VCaP (cell line): Measurements from ENCODE around the gene TUBGCP6.

Experiments
- H3K27ac ChIP-seq: fragments of 450-650 bp; 2 replicates; pipeline ENCODE4 v1.5.1; 2017
- CTCF ChIP-seq: fragments of 450-650 bp; conservative IDR thresholded peaks from 2 replicates; pipeline ENCODE4 v1.5.1; 2017; ENCODE audit warnings: mild to moderate bottlenecking, moderate library complexity

The TUBGCP6 gene

DNA sequence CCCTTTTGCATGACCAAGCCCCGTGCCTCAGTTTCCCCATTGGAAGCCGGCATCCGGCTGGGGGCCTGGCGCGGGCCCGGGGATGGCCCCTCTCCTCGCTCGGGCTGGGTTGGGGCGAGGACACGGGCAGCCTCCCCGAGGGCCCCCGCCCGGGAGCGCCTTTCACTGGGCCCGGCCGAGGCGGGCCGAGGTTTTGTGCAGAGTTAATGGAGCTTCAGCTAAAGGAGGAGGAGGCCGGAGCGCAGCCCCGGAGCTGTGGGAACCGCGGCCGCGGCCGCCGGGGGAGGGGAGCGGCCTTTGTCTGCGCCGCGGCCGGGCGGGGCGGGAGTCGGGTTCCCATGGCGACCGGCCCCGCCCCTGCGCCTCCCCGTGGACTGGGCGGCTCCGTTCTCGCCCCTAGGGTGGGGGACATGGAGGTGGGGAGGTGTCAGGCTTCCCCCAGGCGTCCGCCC lies 26.7 kb upstream of the TUBGCP6 start:
- H3K27ac ChIP-seq, result peak overlapping the region; percentile 85
- TF ChIP-seq CTCF, result no peak

GRCh38 chr22:50270666-50271394 lies 26.0 kb upstream of the TUBGCP6 start:
- H3K27ac ChIP-seq, result peak overlapping the region; percentile 85
- TF ChIP-seq CTCF, result no peak

DNA sequence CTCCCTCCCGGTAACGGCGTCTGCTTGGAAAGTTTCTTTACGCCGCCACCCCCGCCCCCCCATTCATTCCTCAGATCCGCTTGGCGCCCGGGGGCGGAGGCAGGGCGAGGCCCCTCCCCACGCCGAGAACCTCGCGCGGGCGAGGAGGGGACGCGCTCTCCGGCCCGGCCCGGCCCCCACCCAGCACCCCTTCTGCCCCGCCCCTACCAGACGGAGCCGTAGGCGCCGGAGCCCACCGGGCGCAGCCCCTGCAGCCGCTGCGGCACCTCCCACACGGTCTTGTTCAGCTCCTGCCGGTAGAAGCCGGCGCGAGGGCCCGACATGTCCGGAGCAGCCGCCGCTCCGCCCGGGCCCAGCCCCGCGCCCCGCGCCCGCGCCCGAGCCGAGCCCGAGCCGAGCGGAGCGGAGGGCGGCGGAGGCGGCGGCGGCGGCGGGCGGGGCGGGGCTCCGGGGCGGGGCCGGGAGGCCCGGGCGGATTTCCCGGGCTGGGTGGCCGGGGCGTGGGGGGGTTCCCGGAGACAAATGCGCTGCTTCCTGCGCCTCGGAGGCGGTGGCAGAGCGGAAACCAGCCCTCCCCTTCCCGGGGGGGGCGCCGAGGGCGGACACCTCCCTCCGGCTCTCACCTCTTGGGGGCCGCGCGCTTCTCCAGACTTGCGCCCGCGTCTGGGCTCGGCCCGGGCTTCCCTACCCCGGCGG lies 25.3 kb upstream of the TUBGCP6 start, which contains the start of gene MAPK11:
Gene MAPK11, minus strand, starts transcription at position 411 of the 696 bp plus-strand sequence. Its CDS starts 88 bp downstream, at position 323.
- TF ChIP-seq CTCF, result no peak
- peak within 1 kb of the TSS; percentile 85 for H3K27ac ChIP-seq

DNA sequence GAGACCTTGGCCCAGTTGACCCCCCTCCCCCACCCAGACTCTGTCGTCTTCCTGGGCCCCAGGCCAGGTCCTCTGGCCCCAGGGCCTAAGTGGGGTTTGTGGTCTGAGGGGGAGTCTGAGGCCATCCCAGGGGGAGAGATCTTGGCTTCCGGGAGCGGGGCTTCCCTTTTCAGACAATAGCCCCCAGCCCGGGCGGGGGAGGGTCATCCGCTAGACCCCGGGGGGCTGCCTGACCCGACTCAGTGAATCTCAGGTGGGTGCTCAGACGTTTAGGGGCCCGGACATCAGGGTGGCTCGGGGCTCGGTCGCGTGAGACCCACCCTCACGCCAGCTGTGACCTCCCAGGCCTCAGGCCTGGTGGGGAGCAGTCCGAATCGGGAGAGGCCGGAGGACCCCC lies 24.7 kb upstream of the TUBGCP6 start:
- peak overlapping the region; percentile 85 for H3K27ac ChIP-seq
- no peak for TF ChIP-seq CTCF

- peak overlapping the region; percentile 85 for H3K27ac ChIP-seq
Observed at GRCh38 chr22:50268655-50269113, 23.9 kb upstream of the TUBGCP6 start.

GRCh38 chr22:50267591-50268390 lies 23.0 kb upstream of the TUBGCP6 start:
- H3K27ac ChIP-seq, result peak overlapping the region; percentile 85
- TF ChIP-seq CTCF, result peak; percentile 17; the same call in 1 of the 2 replicates

More at GRCh38 chr22:50268655-50269113, 23.9 kb upstream of the TUBGCP6 start:
- no peak for TF ChIP-seq CTCF

DNA sequence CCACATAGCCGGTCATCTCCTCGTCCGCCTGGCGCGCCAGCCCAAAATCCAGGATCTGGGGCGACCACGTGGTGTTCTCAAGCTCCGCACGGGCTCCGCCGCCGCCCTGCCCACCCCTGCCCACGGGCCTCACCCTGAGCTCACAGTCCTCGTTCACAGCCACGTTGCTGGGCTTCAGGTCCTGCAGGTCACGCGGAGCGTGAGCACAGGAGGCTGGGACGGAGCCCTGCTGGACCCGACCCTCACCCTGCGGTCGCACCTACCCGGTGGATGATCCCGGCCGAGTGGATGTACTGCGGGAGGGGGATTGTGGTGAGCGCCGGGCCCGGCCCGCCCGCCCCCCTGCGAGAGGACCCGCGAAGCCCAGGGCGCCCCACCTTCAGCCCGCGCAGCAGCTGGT lies 22.2 kb upstream of the TUBGCP6 start:
- H3K27ac ChIP-seq, result no peak overlapping the region
- no peak for TF ChIP-seq CTCF
